Fibroblast of peridontal ligament (primary cell): ENCODE results near the gene RPIA.
"Not testable (repeated sequence)": the region's sequence is repeated elsewhere in the genome, so short reads cannot be mapped to it uniquely, and the experiment has no call there.

ENCODE experiments used
- DNase-seq: peaks from one replicate; pipeline ENCODE4 v3.0.0-alpha.2; 2010; ENCODE audit errors: extremely low read depth

RPIA gene

DNA sequence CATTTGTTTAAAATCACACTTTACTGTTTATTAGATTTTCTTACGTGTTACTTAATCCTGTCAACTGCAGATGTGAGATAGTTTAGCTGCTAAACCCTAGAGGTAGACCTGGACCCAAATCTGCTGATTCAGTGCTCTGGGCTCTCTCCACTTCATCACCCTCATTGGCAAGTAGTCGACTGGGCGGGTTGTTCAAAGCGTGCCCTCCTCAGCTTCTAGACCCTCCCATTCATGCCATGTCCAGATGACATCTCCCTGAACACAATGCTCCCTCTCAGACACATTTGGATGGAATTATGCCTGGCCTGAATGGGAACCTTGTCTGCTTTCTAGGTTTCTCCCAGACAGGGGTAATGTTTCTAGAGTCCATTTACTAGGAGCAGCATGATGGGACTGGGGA, 43.7 kb downstream of the RPIA start:
- no peak for DNase-seq

DNA sequence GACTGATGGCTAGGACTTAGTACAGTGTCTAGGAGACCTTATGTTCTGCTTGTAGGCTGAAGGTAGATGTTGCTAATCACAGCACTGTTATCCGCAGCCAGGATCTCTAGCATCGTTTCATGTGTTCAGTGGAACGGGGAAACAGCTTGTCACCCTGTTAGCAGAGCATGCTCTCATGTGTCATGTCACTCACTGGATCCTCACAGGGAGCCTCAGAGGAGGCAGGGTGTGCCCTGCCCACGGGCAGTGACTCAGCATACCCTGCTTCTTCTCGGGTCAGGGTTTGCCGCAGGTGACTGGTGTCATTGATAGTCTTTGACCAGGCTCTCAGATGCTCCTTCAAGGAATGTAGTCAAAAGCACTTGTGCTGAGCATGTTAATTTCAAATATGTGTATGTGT, 44.4 kb downstream of the RPIA start:
- no peak for DNase-seq

DNA sequence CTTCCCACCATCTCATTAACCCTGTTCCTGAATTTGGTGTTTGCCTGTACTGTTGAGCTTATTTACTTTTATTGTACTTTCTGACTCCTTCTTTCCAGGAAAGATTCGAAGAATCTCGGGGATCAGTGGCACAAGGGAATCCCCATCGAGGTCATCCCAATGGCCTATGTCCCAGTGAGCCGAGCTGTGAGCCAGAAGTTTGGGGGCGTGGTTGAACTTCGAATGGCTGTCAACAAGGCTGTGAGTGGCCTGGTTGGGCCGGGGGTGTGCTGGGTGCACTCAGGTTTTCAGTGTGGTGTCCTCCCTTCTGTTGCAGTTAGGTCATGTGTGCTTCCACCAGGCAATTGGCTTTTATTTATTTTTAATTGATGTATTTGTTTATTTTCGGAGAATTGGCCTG, 45.0 kb downstream of the RPIA start:
- DNase-seq, result no peak

DNA sequence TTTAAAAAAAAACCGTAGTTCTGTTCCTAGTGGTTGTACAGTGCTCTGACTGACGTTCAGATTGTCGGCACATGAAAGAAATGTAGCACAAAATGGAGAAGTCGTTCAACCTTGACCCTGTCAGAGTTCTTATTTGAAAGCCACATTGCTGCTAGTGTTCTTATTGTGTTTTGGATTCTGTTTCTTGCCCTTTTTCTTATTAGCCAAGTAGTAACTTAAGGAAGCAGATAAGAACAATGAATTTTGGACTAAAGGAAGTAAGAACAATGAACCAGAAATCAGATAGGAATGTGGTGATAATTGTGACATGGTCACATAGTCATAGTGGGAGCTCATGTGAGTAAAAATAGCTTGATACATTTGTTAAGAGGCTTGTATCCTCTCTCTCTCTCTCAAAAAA, 45.9 kb downstream of the RPIA start:
- peak; percentile 14 for DNase-seq

DNA sequence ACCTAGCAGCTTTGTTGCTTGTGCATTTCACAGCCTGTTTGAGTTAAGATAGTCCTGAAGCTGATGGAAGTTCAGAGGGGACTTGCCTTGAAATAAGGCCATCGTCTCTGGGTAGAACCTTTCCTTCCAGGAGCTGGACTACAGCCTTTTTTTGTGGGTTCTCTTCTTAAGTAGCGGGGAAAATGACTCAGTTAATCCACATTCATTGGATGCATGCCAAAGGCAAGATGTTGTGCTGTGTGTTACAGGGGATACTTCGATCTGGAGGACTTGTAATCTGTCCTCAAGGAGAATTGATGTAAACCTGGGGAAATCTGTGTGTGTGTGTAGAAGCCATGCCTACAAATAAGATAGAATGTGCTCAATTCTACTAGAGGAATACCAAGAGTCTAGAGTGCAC, 46.8 kb downstream of the RPIA start:
- peak; percentile 33 for DNase-seq

DNA sequence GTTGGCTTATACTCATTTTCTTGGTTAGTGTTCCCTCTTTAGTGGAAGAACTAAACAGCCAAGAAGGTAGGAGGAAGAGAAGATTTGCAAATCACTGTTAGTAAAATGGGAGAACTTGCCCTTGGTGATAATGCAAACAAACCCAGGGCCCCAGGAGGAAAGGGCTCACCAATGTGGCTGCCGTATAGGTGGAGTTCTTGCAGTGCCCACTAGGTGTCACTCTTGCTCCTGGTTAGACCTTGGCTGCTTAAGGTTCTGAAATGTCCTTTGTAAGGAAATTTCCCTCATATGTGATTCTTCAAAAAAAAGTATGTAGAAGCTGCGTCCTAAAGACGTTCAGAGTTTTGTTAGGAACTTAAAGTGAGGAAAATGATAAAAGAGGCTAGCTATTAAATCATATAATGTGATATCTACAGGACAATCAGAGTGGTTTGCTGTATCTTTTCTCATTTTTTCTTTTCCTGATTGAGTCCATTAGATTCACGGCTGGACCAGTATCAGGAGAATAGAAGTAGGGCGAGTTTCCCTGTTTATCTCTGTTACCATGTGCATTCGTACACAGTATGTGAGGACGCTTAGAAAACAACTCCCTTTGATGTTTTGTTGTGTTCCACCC, 48.6 kb downstream of the RPIA start:
- DNase-seq, result peak; percentile 80

DNA sequence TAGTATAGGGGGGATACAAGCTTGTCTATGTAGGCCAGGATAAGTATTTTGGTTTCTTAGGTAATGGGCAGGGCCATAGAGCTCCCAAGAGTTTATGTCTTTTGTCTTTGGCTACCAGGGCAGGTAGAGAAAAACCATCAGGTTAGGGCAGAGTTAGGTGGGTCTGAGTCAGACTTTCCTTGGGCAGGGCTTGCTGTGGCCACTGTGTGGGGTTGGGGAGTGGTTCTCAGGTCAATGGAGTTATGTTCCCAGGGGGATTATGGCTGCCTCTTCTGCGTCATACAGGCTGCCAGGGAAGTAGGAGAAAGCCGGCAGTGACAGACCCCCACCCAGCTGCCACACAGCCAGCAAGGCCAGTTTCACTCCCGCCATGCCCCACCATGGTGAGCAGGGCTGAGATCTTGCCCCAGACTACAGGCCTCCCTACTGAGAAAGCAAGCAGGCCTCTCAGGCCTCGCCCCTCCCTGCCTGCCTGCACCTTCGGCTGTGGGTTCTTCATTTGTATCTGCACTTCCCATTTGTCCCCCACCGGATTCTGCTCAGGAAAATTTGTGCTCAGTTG, 55.5 kb downstream of the RPIA start:
- no peak for DNase-seq

DNA sequence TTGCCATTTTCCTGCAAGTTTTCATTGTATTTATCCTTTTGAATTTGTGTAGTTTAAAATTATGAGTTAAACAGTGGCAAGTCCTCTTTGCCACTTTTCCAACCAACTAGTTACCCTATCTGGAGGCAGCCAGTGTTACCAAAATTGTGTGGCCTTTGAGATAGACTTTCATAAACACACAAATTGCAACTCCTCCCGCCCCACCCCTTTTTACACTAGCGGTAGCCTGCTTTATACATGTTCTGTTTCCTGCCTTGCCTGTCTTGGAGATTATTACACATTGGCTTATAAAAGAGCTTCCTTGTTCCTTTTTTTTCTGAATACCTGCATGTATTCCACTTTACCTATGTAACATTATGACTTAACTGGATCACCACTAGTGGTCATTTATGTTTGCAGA, 56.5 kb downstream of the RPIA start:
- DNase-seq, result no peak

DNA sequence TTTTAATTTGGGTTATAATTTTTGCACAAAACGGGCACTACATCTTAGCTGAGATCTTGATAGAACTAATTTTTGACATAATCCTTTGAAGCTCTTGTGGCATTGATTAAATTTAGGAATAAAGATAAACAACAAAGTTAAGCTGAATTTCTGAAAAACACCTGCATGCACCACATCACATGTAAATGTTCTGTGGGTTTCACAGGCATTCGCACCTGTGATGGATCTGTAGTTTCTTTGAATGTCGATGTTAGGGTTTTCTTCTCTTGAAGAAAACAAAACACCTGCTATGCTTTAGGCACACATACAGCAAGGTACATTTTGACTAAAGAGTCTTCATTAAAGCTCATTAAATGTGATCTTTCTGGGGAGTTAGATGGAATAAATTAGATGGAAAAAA, 60.3 kb downstream of the RPIA start:
- no peak for DNase-seq

DNA sequence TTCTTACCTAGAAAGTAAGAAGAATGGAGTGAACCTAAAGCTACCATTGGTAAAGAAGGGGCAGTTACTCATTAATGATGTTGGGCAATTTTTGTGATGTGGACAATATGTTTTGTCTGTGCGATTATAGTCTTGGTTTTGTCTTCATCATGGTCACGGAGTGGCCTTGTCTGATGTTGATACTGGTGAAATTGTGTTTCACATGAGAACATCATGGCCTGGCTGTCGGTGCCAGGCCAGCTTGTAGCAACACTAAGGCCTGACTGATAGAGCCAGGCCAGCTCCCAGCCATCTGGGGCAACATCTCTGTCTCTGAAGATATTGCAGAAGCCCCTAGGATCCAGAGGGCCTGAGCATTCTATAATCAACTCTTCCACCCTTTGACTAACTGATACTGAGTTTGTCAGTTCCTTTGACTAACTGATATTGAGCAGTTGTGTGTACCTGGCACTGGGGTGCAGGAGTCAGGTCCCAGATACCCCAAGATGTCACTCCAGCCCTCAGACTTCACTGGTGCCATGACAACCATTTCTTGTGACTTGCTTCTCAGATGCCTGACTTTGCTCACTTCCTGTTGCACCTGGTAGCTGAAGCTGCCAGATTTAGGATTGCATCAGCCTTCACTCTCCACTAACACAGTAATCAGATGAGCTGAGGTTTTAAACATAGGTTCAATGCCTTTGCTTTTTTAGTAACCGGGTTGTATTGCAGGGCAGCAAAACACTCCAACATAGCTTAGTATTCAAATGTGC, 62.5 kb downstream of the RPIA start:
- no peak for DNase-seq

DNA sequence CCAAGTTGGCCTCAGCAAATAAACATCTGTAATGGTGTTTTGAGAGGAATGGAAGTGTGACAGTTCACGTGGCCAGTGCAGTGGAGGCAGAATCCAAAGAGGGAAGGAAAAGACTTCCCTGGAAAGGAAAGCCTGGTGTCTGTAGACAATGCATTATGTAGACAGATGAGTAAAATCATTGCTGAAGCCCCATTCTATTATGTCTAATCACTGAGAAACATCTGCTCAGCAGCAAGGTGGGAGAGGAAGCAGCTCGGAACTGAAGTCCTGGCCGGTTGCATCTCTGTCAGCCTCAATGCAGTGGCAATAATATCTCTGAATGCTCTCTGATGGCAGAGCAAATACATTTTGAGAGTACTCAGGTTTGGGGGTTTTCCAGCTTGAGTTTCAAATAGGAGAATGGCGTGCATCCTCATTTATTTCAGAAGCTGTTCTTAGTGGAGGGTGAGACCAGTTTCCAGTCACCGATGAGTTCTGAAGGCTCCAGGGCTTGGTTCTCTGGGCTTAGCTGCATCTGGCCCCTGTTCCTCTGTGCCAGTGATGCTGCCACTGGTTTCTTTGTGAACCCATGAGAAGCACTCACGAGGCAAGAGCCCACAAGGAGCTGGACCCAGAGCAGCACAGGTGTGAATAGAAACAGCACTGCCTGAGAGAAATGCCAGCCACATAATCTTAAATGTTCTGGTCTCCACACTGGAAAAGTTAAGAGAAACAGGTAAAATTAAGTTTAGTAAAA, 63.3 kb downstream of the RPIA start:
- DNase-seq, result no peak

DNA sequence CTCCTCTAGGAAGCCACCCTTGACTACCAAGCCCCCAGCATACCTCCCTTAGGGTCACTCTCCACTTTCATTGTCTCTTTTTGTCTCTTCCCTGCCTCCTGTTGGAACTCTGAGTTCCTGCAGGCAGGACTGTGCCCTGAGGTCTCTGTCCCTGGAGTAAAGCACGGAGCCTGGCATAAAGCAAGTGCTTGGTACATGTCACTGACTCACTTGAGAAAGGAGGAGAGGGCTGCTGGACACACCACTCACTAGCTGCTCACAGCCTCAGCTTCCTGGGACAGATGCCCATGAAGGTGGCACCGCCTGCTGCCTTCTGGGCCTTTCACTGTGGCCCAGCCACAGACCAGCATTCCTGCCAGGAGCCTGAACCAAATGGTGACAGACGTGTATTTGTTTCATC, 64.4 kb downstream of the RPIA start:
- DNase-seq, result no peak

DNA sequence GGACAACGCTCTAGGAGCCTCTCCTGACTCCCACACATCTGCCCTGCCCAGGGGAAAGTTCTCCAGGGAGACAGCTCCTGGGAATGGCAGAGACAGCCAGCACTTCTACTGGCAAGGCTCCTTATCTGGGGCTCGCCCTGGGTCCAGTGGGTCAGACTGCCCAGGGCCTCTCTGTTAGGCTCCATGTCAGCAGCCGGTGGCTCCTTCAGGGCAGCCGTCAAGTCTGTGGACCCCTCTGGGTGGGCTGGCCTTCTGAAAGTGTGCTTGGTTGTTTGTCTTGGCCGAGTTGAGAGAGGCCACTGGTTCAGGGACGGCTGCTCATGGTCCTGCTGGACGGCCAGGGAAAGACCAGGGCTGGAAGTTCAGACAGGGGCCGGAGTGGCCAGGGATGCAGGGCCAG, 65.6 kb downstream of the RPIA start:
- DNase-seq, result no peak

DNA sequence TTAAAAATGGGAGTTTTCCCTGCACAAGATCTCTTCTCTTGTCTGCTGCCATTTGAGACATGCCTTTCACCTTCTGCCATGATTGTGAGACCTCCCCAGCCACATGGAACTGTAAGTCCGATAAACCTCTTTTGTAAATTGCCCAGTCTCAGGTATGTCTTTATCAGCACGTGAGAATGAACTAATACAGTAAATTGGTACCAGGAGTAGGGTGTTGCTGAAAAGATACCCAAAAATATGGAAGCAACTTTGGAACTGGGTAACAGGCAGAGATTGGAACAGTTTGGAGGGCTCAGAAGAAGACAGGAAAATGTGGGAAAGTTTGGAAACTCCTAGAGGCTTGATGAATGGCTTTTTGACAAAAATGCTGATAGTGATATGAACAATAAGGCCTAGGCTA, 67.2 kb downstream of the RPIA start:
- DNase-seq, result not testable (repeated sequence)

DNA sequence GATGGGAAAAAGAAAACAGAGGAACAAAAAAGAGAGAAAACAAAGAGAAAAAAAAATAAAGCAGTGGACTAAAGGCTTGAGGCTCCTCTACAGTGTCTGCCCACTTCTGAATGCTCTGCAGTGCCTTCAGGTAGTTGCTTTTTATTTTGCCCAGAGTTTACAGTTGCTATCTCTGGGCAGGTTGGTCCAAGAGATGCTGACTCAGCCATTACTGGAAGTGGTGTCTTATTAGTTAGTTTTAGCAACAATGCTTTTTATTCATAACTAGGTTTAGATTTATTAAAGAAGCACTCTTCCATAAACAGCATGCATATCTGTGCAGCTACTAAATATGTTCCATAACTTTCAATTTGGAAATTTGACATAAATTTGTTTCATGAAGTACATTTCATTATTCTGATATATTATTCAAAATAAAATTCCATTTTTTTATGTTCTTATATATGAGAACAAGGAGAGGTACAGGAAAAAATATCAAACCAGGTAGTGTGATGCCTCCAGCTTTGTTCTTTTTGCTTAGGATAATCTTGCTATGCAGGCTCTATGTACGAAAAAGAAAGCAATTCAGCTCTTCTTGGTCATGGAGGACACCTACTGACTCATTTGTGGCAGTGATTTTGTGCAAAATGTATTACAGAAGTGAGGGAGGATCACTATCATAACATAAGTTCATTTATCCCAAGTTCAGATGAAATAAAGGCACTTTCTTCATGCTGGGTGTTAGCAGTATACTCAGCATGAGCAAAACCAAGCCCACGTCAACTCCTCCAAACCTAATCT, 69.5 kb downstream of the RPIA start:
- no peak for DNase-seq

DNA sequence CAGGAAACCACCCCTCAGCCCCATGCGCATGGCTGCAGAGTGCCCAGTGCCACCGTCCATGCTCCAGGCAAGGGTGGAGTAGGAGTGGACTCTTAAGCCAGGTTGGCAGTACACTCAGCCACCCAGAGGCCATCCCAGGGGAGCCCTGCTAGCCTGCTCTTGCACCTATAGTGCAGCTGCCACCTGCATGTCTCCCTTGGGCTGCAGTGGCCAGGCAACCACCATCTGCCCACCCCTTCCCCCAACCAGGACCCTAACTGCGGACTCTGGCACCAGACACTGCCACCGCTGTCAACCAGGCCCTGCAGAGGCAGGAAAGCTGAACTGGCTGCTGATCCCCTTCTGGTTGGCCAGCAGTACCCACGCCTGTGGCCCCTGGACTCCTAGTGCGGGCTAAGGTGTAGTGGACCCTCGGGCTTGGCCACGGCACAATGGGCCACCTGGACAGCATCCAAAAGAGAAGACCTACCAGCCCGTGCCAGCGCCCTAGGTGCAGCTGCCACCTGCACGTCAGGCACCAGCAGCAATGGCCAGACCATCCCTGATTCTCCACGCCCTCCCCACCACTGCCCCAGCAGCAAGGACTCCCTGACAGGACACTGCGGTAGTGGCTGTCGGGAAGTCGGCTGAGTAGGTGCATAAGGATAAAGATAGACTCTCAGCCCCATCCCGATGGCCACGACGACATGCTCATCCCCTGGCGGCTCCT, 72.8 kb downstream of the RPIA start:
- DNase-seq, result no peak

DNA sequence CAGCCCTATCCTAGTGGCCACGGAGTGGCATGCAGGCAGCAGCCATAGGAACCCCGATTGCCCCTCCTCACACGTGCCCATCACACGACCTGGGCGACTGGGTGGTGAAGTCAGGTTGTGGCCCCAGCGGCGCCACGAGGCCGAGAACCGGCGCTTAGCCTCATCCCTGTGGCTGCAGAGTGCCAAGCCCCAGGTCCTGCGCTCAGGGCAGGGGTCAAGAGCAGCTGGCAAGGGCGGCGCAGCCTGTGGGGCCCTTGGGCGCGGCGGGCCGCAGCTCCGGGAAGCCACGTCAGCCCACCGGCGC, 73.3 kb downstream of the RPIA start:
- no peak for DNase-seq

DNA sequence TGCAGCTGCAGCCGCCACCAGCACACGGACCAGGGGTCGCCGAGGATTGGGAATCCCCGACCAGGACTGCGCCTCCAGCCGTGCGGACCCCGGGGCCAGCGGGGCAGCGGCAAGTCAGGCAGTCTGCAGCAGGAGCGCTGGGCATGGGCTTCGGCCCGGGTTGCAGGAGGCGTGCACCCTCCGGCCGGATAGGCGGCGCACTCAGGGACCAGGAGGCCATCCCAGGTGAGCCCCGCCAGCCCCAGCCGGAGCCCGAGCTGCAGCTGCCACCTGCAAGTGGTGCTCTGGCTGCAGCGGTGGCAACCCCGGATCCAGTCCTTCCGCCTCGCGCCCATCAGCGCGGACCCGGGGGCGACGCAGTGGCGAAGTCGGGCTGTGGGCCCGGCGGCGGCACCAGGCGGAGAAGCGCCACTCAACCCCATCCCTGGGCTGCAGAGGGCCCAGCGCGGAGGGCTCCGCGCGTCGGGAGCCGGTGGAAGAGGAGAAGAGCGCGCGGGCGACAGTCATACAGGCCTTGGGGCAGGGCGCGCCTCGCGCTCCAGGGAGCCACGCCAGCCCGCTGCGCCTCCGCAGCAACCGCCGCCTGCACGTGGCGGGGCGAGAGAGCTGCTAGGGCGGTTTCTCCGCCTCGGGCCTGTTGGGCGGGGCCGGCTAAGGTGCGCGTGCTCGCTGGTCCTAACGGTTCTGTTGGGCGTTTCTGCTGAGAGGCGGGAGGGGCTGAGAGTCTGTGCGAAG, 73.8 kb downstream of the RPIA start:
- DNase-seq, result peak; percentile 2

DNA sequence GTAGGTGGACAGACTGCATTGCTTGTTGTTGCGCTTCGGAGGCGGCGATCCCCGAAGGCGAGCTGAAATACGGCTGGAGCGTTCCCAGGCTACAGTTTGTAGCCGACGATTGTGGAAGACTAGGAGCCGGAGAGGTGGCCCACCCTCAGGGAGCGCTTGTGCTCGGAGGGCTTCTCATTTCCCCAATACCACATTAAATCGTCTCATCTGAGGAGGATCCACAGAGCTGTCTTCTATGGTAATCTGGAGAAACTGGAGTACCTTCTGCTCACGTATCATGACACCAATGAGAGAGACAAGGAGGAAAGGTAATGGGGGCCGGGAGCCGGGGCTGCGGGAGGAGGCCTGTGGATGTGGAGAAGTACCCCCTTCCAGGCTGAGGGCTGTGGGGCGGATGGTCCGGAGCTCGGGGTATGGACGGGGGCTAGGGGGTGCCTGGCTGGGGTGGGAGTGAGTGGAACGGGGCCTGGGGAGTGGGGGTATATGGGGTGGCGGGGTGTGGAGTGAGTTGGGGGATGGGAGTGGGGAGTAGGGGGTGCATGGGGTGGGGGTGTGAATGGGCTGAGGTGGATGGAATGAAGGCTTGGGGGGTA, 74.5 kb downstream of the RPIA start:
- DNase-seq, result not testable (repeated sequence)

DNA sequence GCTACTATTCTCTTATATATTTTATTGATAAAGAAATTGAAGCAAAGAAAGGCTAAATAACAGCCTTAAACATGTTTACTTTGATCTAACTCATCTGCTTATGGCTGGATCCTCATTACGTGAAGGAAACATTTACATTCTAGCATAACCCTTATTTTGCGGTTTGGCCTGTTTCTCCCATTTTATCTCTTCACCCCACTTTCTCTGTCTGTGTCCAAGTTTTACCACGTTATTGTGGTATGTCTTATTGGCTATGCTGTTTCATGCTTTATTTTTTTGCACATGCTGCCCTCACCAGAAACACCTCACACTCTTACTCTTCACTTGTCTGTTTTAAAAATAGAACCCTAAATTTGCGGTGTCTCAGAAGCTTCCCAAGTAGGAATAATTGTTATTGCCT, 78.5 kb downstream of the RPIA start:
- no peak for DNase-seq
